K562 (cell line): ENCODE data around the gene HAPLN2. TPM values are rescaled to one million over a fixed set of nuclear protein-coding genes. Genes with fewer than 3 reads are reported as not detected.
A peak's percentile ranks its signal among the peaks of the same experiment; 100 is the strongest.

Experiments
- ARID3B ChIP-seq: fragments of 250-450 bp; sonication (Bioruptor Pico); IDR thresholded peaks from 2 replicates; pipeline ENCODE4 v1.4.0; 2020; ENCODE audit warnings: borderline replicate concordance
- BCOR ChIP-seq: fragments of 450-650 bp; IDR thresholded peaks from 2 replicates; pipeline ENCODE4 v1.6.1; 2016
- CBFB ChIP-seq: sonication (generic); formaldehyde crosslinking; IDR thresholded peaks from 2 replicates; pipeline ENCODE4 v1.4.0; 2020; ENCODE audit warnings: mild to moderate bottlenecking, missing genetic modification reagents
- CHD2 ChIP-seq: IDR thresholded peaks from 2 replicates; pipeline ENCODE4 v1.6.1; 2011; ENCODE audit warnings: low read depth, low read length
- CREBBP ChIP-seq: IDR thresholded peaks from one replicate; pipeline ENCODE4 v1.6.1; 2012; ENCODE audit warnings: low read depth, mild to moderate bottlenecking, control low read depth, inconsistent platforms, low read length
- CTBP1 ChIP-seq: fragments of 450-650 bp; IDR thresholded peaks from 2 replicates; pipeline ENCODE4 v1.6.1; 2016; ENCODE audit warnings: borderline replicate concordance
- DIDO1 ChIP-seq: fragments of 450-650 bp; IDR thresholded peaks from 2 replicates; pipeline ENCODE4 v1.6.1; 2016; ENCODE audit warnings: low read depth, missing biosample characterization, missing genetic modification characterization
- EWSR1 ChIP-seq: fragments of 450-650 bp; IDR thresholded peaks from 2 replicates; pipeline ENCODE4 v1.6.1; 2018; ENCODE audit warnings: borderline replicate concordance, mild to moderate bottlenecking, low read depth, moderate library complexity; ENCODE audit not compliant: partially characterized antibody
- GATAD2A ChIP-seq: fragments of 450-650 bp; IDR thresholded peaks from 2 replicates; pipeline ENCODE4 v1.6.1; 2017
- HNRNPL ChIP-seq: fragments of 200-400 bp; formaldehyde crosslinking; IDR thresholded peaks from 2 replicates; pipeline ENCODE4 v1.6.1; 2017; ENCODE audit warnings: low read depth, mild to moderate bottlenecking, low read length
- HOMEZ ChIP-seq: fragments of 250-450 bp; sonication (Bioruptor Pico); IDR thresholded peaks from 2 replicates; pipeline ENCODE4 v1.4.0; 2020; ENCODE audit warnings: mild to moderate bottlenecking, moderate library complexity
- KAT8 ChIP-seq: fragments of 450-650 bp; IDR thresholded peaks from 2 replicates; pipeline ENCODE4 v1.6.1; 2016; ENCODE audit warnings: low read depth, mild to moderate bottlenecking
- NCOR1 ChIP-seq: fragments of 450-650 bp; IDR thresholded peaks from 2 replicates; pipeline ENCODE4 v1.6.1; 2016; ENCODE audit warnings: mild to moderate bottlenecking, moderate library complexity
- NELFE ChIP-seq: IDR thresholded peaks from 2 replicates; pipeline ENCODE4 v1.6.1; 2011; ENCODE audit warnings: mild to moderate bottlenecking; ENCODE audit not compliant: insufficient read depth, insufficient read length
- NR0B1 ChIP-seq: fragments of 450-650 bp; IDR thresholded peaks from one replicate; pipeline ENCODE4 v1.6.1; 2018; ENCODE audit warnings: mild to moderate bottlenecking, moderate library complexity; ENCODE audit not compliant: partially characterized antibody
- PKNOX1 ChIP-seq: fragments of 450-650 bp; IDR thresholded peaks from 2 replicates; pipeline ENCODE4 v1.6.1; 2016
- RBM25 ChIP-seq: fragments of 200-400 bp; formaldehyde crosslinking; IDR thresholded peaks from 2 replicates; pipeline ENCODE4 v1.6.1; 2018; ENCODE audit warnings: low read length, low read depth, moderate library complexity; ENCODE audit not compliant: severe bottlenecking
- RFX7 ChIP-seq: fragments of 250-450 bp; sonication (Bioruptor Pico); IDR thresholded peaks from 2 replicates; pipeline ENCODE4 v1.5.1; 2021; ENCODE audit warnings: mild to moderate bottlenecking
- RNF219 ChIP-seq: fragments of 250-450 bp; sonication (Bioruptor Pico); IDR thresholded peaks from 2 replicates; pipeline ENCODE4 v1.5.0; 2022; ENCODE audit warnings: mild to moderate bottlenecking
- ZNF239 ChIP-seq: fragments of 250-450 bp; sonication (Bioruptor Pico); IDR thresholded peaks from 2 replicates; pipeline ENCODE4 v1.4.0; 2020; ENCODE audit warnings: mild to moderate bottlenecking
- ZNF24 ChIP-seq: fragments of 450-650 bp; IDR thresholded peaks from 2 replicates; pipeline ENCODE4 v1.6.1; 2016
- ZNF436 ChIP-seq: fragments of 250-450, 450-650 bp; sonication (Bioruptor Pico); formaldehyde crosslinking; IDR thresholded peaks from 2 replicates; pipeline ENCODE4 v1.7.0; 2020; ENCODE audit warnings: mild to moderate bottlenecking
- ZNF79 ChIP-seq: fragments of 250-450 bp; sonication (Bioruptor Pico); IDR thresholded peaks from 2 replicates; pipeline ENCODE4 v1.4.0; 2020; ENCODE audit warnings: low read depth, mild to moderate bottlenecking, moderate library complexity
- polyA plus RNA-seq, 8 experiments: library from polyadenylated mRNA; depleted of rRNA in 4 of 8; stranded (reverse) in 5 of 8; unstranded in 3 of 8; fragments of >200 nt; fragmentation: Nextera tagmentation in 2 of 8; fragmentation: Illumina TruSeq in 1 of 8; extraction: Ambion mirVana in 2 of 8; extraction: Trizol in 1 of 8; gene quantifications; 2 replicates each; pipeline versions ENCODE4 v1.2.1 to v1.2.3, GENCODE V29; 2011 to 2014; ENCODE audit warnings: inconsistent platforms in 1 of 8, missing spikeins in 1 of 8
- total RNA-seq, 7 experiments: library from RNA; depleted of rRNA in 6 of 7; stranded (reverse); fragments of >200 nt in 6 of 7; fragmentation: Illumina TruSeq in 2 of 7; extraction: Trizol in 2 of 7; gene quantifications; 2 replicates each; pipeline versions ENCODE4 v1.2.1 to v1.2.3, GENCODE V29; 2011 to 2021; ENCODE audit warnings: low replicate concordance in 1 of 7

The HAPLN2 gene
- total and polyA plus RNA-seq, 9 of the 15 experiments (the other 6 are each of a cell fraction or from before 2014, with no cell fraction given) = 0.14 to 5.2 (median 3.8) TPM; not detected in 4

GRCh38 chr1:156601122-156601830 is 17.9 kb upstream of the HAPLN2 start, which contains the start of gene GPATCH4 (continued):
- TF ChIP-seq PKNOX1 (no peak), RNF219 (no peak), NCOR1 (no peak), BCOR (0 out of 2 replicates have a peak, but pooled peaks have one; percentile 6), CHD2 (peak; percentile 23; the same call in 1 of the 2 replicates), CTBP1 (peak; percentile 57; the same call in 1 of the 2 replicates), CREBBP (no peak), KAT8 (no peak), HOMEZ (CRISPR knock-in tag) (no peak), ZNF79 (no peak), NELFE (no peak), GATAD2A (no peak), ZNF239 (peak; percentile 38; the same call in 1 of the 2 replicates), CBFB (CRISPR knock-in tag) (no peak), RBM25 (no peak), DIDO1 (tag) (peak; percentile 88), ZNF436 (CRISPR knock-in tag) (no peak), NR0B1 (no peak), ARID3B (CRISPR knock-in tag) (0 out of 2 replicates have a peak, but pooled peaks have one; percentile 52), HNRNPL (no peak), EWSR1 (no peak), RFX7 (CRISPR knock-in tag) (no peak), ZNF24 (no peak)
